ENCODE data around the gene CEPT1. TPM values are rescaled to one million over a fixed set of nuclear protein-coding genes. Genes with fewer than 3 reads are reported as not detected.
"Not testable (repeated sequence)": the region's sequence is repeated elsewhere in the genome, so short reads cannot be mapped to it uniquely, and the experiment has no call there.

CEPT1 gene
- 10 to 100 TPM; 30.3 to 37.8 (median 32.8) TPM for total RNA-seq

GRCh38 chr1:111139956-111140679 is at the start of gene CEPT1, which contains the start of gene DRAM2:
Gene CEPT1 (plus strand): TSS chr1:111140223. CDS start chr1:111147715, 7,492 bp downstream.
Gene DRAM2 (minus strand): TSS chr1:111140093. CDS start chr1:111131554, 8,539 bp downstream.
- 0 to 1% methylated on average over 54 to 68 of the region's 68 CpGs for WGBS, 2 donors
- peak; percentile 91 to 99 for DNase-seq (ENCODE audit: low spot score in 2 of 2)
- no peaks in the 10 kb centered on the region for H3K9me3 ChIP-seq
- no peaks in the 10 kb centered on the region for H3K27me3 ChIP-seq
- TF ChIP-seq EP300 (IDR thresholded peaks at IDR 0.05) (peak in 1 of 2 donors; percentile 86), POLR2A (IDR thresholded peaks at IDR 0.05) (peak in 1 of 2 donors; percentile 63)
- TF ChIP-seq, protein P1, sequence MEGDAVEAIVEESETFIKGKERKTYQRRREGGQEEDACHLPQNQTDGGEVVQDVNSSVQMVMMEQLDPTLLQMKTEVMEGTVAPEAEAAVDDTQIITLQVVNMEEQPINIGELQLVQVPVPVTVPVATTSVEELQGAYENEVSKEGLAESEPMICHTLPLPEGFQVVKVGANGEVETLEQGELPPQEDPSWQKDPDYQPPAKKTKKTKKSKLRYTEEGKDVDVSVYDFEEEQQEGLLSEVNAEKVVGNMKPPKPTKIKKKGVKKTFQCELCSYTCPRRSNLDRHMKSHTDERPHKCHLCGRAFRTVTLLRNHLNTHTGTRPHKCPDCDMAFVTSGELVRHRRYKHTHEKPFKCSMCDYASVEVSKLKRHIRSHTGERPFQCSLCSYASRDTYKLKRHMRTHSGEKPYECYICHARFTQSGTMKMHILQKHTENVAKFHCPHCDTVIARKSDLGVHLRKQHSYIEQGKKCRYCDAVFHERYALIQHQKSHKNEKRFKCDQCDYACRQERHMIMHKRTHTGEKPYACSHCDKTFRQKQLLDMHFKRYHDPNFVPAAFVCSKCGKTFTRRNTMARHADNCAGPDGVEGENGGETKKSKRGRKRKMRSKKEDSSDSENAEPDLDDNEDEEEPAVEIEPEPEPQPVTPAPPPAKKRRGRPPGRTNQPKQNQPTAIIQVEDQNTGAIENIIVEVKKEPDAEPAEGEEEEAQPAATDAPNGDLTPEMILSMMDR (IDR thresholded peaks at IDR 0.05) = no peak
- H3K4me3 ChIP-seq = peak within 1 kb of the TSS; percentile 68 to 100 (median 96)
- peaks cover 0 to 15% (median 0%) of the 10 kb centered on the region in 3 donors for H3K36me3 ChIP-seq
- peaks cover 0 to 55% (median 15%) of the 10 kb centered on the region in 4 donors for H3K4me1 ChIP-seq
- H3K27ac ChIP-seq = peak within 1 kb of the TSS; percentile 73 to 99 (median 94)

DNA sequence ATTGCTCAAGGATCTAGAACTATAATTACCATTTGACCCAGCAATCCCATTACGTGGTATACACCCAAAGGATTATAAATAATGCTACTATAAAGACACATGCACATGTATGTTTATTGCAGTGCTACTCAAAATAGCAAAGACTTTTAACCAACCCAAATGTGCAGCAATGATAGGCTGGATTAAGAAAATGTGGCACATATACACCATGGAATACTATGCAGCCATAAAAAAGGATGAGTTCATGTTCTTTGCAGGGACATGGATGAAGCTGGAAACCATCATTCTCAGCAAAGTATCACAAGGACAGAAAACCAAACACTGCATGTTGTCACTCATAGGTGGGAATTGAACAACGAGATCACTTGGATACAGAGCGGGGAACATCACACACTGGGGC is 44.6 kb upstream of the CEPT1 start:
- H3K9me3 ChIP-seq = peaks cover 0 to 66% (median 7%) of the 10 kb centered on the region in 4 donors
- 88 to 90% methylated on average over 3 of the region's 3 CpGs for WGBS, 2 donors
- DNase-seq (ENCODE audit: low spot score in 2 of 2); H3K27ac ChIP-seq; H3K4me1 ChIP-seq; H3K36me3 ChIP-seq; H3K4me3 ChIP-seq; H3K27me3 ChIP-seq: not testable (repeated sequence)

GRCh38 chr1:111097356-111098099 is 42.5 kb upstream of the CEPT1 start:
- H3K27me3 ChIP-seq = no peaks in the 10 kb centered on the region
- WGBS, 2 donors = 57 to 90% methylated on average over 2 of the region's 2 CpGs
- H3K4me3 ChIP-seq = no peak overlapping the region
- H3K4me1 ChIP-seq = no peaks in the 10 kb centered on the region
- H3K27ac ChIP-seq = no peak overlapping the region
- H3K9me3 ChIP-seq = peaks cover 0 to 85% (median 9%) of the 10 kb centered on the region in 4 donors
- TF ChIP-seq, protein P1 (IDR thresholded peaks at IDR 0.05) = no peak
- TF ChIP-seq EP300 (IDR thresholded peaks at IDR 0.05) (no peak), POLR2A (IDR thresholded peaks at IDR 0.05) (no peak)
- H3K36me3 ChIP-seq = no peaks in the 10 kb centered on the region
- DNase-seq (ENCODE audit: low spot score in 2 of 2) = no peak

GRCh38 chr1:111099289-111099688 is 40.7 kb upstream of the CEPT1 start:
- TF ChIP-seq EP300 (IDR thresholded peaks at IDR 0.05) (no peak), POLR2A (IDR thresholded peaks at IDR 0.05) (no peak)
- 70 to 73% methylated on average over 1 of the region's 1 CpG for WGBS, 2 donors
- H3K9me3 ChIP-seq = peaks cover 0 to 82% (median 8%) of the 10 kb centered on the region in 4 donors
- no peaks in the 10 kb centered on the region for H3K36me3 ChIP-seq
- no peak overlapping the region for H3K4me3 ChIP-seq
- no peaks in the 10 kb centered on the region for H3K4me1 ChIP-seq
- no peak overlapping the region for H3K27ac ChIP-seq
- H3K27me3 ChIP-seq = no peaks in the 10 kb centered on the region
- no peak for DNase-seq (ENCODE audit: low spot score in 2 of 2)

DNA sequence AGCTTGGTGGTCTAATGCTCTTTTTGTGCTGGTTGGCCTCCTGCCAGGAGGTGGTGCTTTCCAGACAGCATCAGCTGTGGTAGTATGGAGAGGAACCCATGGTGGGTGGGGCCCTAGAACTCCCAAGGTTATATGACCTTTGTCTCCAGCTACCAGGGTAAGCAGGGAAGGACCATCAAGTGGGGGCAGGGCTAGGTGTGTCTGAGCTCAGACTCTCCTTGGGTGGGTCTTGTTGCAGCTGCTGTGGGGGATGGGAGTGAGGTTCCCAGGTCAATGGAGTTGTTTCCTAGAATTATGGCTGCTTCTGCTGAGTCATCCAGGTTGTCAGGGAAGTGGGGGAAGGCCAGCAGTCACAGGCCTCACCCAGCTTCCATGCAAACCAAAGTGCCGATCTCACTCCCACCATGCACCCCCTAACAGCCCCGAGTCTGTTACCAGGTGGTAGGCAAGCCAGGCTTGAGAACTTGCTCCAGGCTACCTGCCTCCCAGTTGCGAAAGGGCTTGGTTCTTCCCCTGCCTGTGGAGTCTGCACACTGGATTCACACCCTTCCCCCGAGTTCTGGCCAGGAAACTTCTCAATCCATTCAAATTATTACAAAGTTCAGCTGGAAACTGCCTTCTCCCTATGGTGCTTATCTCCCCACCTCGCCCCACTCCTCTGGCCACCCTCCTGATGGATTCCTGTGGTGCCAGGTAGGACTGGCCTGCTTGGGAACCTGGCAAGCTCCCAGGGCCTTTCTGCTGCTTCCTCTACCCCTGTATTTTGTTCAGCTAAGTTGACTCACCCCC is 38.0 kb upstream of the CEPT1 start:
- TF ChIP-seq EP300 (IDR thresholded peaks at IDR 0.05) (no peak), POLR2A (IDR thresholded peaks at IDR 0.05) (no peak)
- TF ChIP-seq, protein P1 (IDR thresholded peaks at IDR 0.05) = no peak
- Histone ChIP-seq H3K4me3 (no peak overlapping the region), H3K27me3 (no peaks in the 10 kb centered on the region), H3K36me3 (no peaks in the 10 kb centered on the region), H3K4me1 (no peaks in the 10 kb centered on the region), H3K9me3 (peaks cover 0 to 56% (median 7%) of the 10 kb centered on the region in 4 donors), H3K27ac (no peak overlapping the region)
- 87 to 90% methylated on average over 5 of the region's 5 CpGs for WGBS, 2 donors
- no peak for DNase-seq (ENCODE audit: low spot score in 2 of 2)

Measured in tibial nerve (tissue), 4 donors.